K562 (cell line): ENCODE measurements around the gene ISG20L2. TPM values are rescaled to one million over a fixed set of nuclear protein-coding genes. Genes with fewer than 3 reads are reported as not detected.

Source experiments
- CTBP1 ChIP-seq: fragments of 450-650 bp; IDR thresholded peaks from 2 replicates; pipeline ENCODE4 v1.6.1; 2016; ENCODE audit warnings: borderline replicate concordance
- ESRRA ChIP-seq: fragments of 450-650 bp; IDR thresholded peaks from 2 replicates; pipeline ENCODE4 v1.6.1; 2014; ENCODE audit warnings: low read depth, mild to moderate bottlenecking, moderate library complexity, borderline replicate concordance
- ETV1 ChIP-seq: fragments of 450-650 bp; conservative IDR thresholded peaks from 2 replicates; pipeline ENCODE4 v1.6.1; 2016; ENCODE audit warnings: missing genetic modification characterization, control low read depth, low read depth, missing compliant biosample characterization
- JUND ChIP-seq, 2 experiments: IDR thresholded peaks; 2 replicates in 1 of 2; 3 replicates in 1 of 2; pipeline ENCODE4 v1.6.1; 2011; ENCODE audit warnings: borderline replicate concordance in 2 of 2, low read depth in 2 of 2, low read length in 2 of 2, improper control_type of control experiment in 1 of 2, missing biosample characterization in 1 of 2, missing genetic modification characterization in 1 of 2, missing genetic modification reagents in 1 of 2
- NEUROD1 ChIP-seq: fragments of 150-350 bp; IDR thresholded peaks from 2 replicates; pipeline ENCODE4 v1.6.1; 2014; ENCODE audit warnings: borderline replicate concordance, low read length, low read depth; ENCODE audit not compliant: partially characterized antibody
- NR2C1 ChIP-seq, 2 experiments: fragments of 450-650 bp; IDR thresholded peaks; 2 replicates each; pipeline ENCODE4 v1.6.1; 2017; ENCODE audit warnings: mild to moderate bottlenecking in 2 of 2, antibody characterized with exemption in 1 of 2, inconsistent platforms in 1 of 2, missing compliant biosample characterization in 1 of 2, missing genetic modification characterization in 1 of 2
- POLR2B ChIP-seq: fragments of 450-650 bp; IDR thresholded peaks from 2 replicates; pipeline ENCODE4 v1.6.1; 2018; ENCODE audit warnings: low read depth; ENCODE audit not compliant: partially characterized antibody
- POLR2G ChIP-seq: fragments of 200-400 bp; formaldehyde crosslinking; IDR thresholded peaks from 2 replicates; pipeline ENCODE4 v1.6.1; 2017; ENCODE audit warnings: low read depth, mild to moderate bottlenecking, antibody characterized with exemption, low read length, moderate library complexity
- SIRT6 ChIP-seq: IDR thresholded peaks from one replicate; pipeline ENCODE4 v1.6.1; 2012; ENCODE audit warnings: low read depth, mild to moderate bottlenecking, control low read depth, inconsistent platforms, low read length, moderate library complexity
- TAF1 ChIP-seq: IDR thresholded peaks from 2 replicates; pipeline ENCODE4 v1.6.1; 2011; ENCODE audit warnings: mild to moderate bottlenecking, low read length, moderate library complexity; ENCODE audit not compliant: insufficient read depth, control insufficient read depth, severe bottlenecking; ENCODE audit errors: extremely low read depth
- TAF7 ChIP-seq: fragments of 450-650 bp; IDR thresholded peaks from 2 replicates; pipeline ENCODE4 v1.6.1; 2016; ENCODE audit warnings: missing genetic modification characterization, missing compliant biosample characterization
- TARDBP ChIP-seq: fragments of 450-650 bp; IDR thresholded peaks from 2 replicates; pipeline ENCODE4 v1.6.1; 2016
- ZNF184 ChIP-seq: sonication (generic); formaldehyde crosslinking; IDR thresholded peaks from 2 replicates; pipeline ENCODE4 v1.5.0; 2020; ENCODE audit warnings: missing genetic modification reagents
- polyA plus RNA-seq, 8 experiments: library from polyadenylated mRNA; depleted of rRNA in 4 of 8; stranded (reverse) in 5 of 8; unstranded in 3 of 8; fragments of >200 nt; fragmentation: Nextera tagmentation in 2 of 8; fragmentation: Illumina TruSeq in 1 of 8; extraction: Ambion mirVana in 2 of 8; extraction: Trizol in 1 of 8; gene quantifications; 2 replicates each; pipeline versions ENCODE4 v1.2.1 to v1.2.3, GENCODE V29; 2011 to 2014; ENCODE audit warnings: inconsistent platforms in 1 of 8, missing spikeins in 1 of 8
- total RNA-seq, 7 experiments: library from RNA; depleted of rRNA in 6 of 7; stranded (reverse); fragments of >200 nt in 6 of 7; fragmentation: Illumina TruSeq in 2 of 7; extraction: Trizol in 2 of 7; gene quantifications; 2 replicates each; pipeline versions ENCODE4 v1.2.1 to v1.2.3, GENCODE V29; 2011 to 2021; ENCODE audit warnings: low replicate concordance in 1 of 7
- TF ChIP-seq, protein P1 (sequence below): sonication (generic); formaldehyde crosslinking; IDR thresholded peaks from 2 replicates; pipeline ENCODE4 v1.8.0; 2022; ENCODE audit warnings: missing genetic modification reagents, mild to moderate bottlenecking, moderate library complexity, borderline replicate concordance
- TF ChIP-seq, protein P2 (sequence below), 2 experiments: IDR thresholded peaks; 2 replicates each; pipeline ENCODE4 v1.6.1; 2012; ENCODE audit warnings: improper control_type of control experiment in 2 of 2, low read depth in 2 of 2, low read length in 2 of 2, borderline replicate concordance in 1 of 2
- TF ChIP-seq, protein P3 (sequence below): IDR thresholded peaks from 2 replicates; pipeline ENCODE4 v1.6.1; 2011; ENCODE audit warnings: borderline replicate concordance, low read depth, mild to moderate bottlenecking, moderate library complexity, low read length; ENCODE audit not compliant: insufficient read depth, poor library complexity, severe bottlenecking
- TF ChIP-seq, protein P4 (sequence below), 3 experiments: IDR thresholded peaks in 2 of 3; conservative IDR thresholded peaks in 1 of 3; 2 replicates each; pipeline ENCODE4 v1.5.1; 2011 to 2012; ENCODE audit warnings: low read length in 3 of 3, mild to moderate bottlenecking in 3 of 3, control low read depth in 2 of 3, improper control_type of control experiment in 1 of 3, inconsistent platforms in 1 of 3, low read depth in 1 of 3, mixed read lengths in 1 of 3, moderate library complexity in 1 of 3; ENCODE audit not compliant: insufficient read depth in 2 of 3

The ISG20L2 gene
- total and polyA plus RNA-seq, 9 of the 15 experiments (the other 6 are each of a cell fraction or from before 2014, with no cell fraction given): 21.3 to 130 (median 50.3) TPM

DNA sequence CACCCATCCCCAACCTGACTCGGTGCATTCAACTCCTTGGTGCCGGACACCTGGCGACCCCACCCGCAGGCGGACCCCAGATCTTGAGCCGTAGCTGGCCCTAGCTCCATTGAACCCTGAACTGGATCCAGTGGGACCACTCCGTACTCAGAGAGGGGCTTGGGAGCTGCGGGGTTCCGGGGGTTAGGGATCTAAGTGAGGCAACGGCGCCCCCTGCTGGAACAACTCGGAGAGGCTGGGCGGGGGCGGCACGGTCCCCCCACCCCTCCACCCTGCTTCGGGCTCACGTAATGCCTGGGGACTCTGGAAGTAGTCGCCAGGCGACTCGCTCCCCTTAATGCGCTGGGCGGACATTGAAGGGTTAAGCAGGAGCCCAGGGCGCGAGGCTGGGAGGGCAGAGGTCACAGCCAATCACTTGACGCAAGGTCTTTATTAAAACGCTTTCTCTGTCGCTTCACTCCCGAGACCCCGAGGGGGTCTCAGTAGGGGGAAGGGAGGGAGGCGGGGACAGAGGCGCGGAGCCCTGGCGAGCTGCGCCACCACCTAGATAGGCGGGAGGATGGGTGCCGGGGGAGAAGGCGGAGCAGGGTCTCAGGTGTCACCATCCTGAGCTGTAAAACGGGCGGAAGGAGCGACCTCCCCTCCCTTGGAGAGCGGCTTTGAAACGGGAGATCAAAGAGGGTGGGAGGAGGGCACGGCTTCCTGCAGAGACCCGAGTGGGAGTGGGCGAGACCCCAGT lies 22.5 kb downstream of the ISG20L2 start (continued):
- TF ChIP-seq TAF7 (tag): peak; percentile 35; the same call in 1 of the 2 replicates
- peak; percentile 71; the same call in 1 of the 2 replicates for TF ChIP-seq ETV1
- TF ChIP-seq, protein P1, sequence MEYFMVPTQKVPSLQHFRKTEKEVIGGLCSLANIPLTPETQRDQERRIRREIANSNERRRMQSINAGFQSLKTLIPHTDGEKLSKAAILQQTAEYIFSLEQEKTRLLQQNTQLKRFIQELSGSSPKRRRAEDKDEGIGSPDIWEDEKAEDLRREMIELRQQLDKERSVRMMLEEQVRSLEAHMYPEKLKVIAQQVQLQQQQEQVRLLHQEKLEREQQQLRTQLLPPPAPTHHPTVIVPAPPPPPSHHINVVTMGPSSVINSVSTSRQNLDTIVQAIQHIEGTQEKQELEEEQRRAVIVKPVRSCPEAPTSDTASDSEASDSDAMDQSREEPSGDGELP (CRISPR knock-in tag): peak; percentile 76
- TF ChIP-seq POLR2B: peak; percentile 33
- TF ChIP-seq TARDBP: 0 out of 2 replicates have a peak, but pooled peaks have one; percentile 27
- peak; percentile 50 for TF ChIP-seq TAF1
- TF ChIP-seq ESRRA: 0 out of 2 replicates have a peak, but pooled peaks have one; percentile 16
- TF ChIP-seq, protein P2, sequence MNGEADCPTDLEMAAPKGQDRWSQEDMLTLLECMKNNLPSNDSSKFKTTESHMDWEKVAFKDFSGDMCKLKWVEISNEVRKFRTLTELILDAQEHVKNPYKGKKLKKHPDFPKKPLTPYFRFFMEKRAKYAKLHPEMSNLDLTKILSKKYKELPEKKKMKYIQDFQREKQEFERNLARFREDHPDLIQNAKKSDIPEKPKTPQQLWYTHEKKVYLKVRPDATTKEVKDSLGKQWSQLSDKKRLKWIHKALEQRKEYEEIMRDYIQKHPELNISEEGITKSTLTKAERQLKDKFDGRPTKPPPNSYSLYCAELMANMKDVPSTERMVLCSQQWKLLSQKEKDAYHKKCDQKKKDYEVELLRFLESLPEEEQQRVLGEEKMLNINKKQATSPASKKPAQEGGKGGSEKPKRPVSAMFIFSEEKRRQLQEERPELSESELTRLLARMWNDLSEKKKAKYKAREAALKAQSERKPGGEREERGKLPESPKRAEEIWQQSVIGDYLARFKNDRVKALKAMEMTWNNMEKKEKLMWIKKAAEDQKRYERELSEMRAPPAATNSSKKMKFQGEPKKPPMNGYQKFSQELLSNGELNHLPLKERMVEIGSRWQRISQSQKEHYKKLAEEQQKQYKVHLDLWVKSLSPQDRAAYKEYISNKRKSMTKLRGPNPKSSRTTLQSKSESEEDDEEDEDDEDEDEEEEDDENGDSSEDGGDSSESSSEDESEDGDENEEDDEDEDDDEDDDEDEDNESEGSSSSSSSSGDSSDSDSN (IDR thresholded peaks at IDR 0.05; ENCODE audit: borderline replicate concordance in 1 of 2, low read depth in 2 of 2, low read length in 2 of 2): no peak
- peak; percentile 74 for TF ChIP-seq POLR2G
- TF ChIP-seq NEUROD1: no peak
- TF ChIP-seq ZNF184 (CRISPR knock-in tag): no peak
- TF ChIP-seq SIRT6: no peak
- peak; percentile 46; the same call in 1 of the 2 replicates for TF ChIP-seq CTBP1
- TF ChIP-seq, protein P3, sequence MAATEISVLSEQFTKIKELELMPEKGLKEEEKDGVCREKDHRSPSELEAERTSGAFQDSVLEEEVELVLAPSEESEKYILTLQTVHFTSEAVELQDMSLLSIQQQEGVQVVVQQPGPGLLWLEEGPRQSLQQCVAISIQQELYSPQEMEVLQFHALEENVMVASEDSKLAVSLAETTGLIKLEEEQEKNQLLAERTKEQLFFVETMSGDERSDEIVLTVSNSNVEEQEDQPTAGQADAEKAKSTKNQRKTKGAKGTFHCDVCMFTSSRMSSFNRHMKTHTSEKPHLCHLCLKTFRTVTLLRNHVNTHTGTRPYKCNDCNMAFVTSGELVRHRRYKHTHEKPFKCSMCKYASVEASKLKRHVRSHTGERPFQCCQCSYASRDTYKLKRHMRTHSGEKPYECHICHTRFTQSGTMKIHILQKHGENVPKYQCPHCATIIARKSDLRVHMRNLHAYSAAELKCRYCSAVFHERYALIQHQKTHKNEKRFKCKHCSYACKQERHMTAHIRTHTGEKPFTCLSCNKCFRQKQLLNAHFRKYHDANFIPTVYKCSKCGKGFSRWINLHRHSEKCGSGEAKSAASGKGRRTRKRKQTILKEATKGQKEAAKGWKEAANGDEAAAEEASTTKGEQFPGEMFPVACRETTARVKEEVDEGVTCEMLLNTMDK: peak; percentile 66
- TF ChIP-seq, protein P4, sequence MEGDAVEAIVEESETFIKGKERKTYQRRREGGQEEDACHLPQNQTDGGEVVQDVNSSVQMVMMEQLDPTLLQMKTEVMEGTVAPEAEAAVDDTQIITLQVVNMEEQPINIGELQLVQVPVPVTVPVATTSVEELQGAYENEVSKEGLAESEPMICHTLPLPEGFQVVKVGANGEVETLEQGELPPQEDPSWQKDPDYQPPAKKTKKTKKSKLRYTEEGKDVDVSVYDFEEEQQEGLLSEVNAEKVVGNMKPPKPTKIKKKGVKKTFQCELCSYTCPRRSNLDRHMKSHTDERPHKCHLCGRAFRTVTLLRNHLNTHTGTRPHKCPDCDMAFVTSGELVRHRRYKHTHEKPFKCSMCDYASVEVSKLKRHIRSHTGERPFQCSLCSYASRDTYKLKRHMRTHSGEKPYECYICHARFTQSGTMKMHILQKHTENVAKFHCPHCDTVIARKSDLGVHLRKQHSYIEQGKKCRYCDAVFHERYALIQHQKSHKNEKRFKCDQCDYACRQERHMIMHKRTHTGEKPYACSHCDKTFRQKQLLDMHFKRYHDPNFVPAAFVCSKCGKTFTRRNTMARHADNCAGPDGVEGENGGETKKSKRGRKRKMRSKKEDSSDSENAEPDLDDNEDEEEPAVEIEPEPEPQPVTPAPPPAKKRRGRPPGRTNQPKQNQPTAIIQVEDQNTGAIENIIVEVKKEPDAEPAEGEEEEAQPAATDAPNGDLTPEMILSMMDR (IDR thresholded peaks at IDR 0.05 in 2 of 3, conservative IDR thresholded peaks at IDR 0.05 in 1 of 3; ENCODE audit: insufficient read depth in 2 of 3, low read depth in 1 of 3, low read length in 3 of 3): peak; percentile 89 to 91 (median 89)
- TF ChIP-seq NR2C1 (IDR thresholded peaks at IDR 0.05): peak; percentile 68
- TF ChIP-seq NR2C1 (tag; IDR thresholded peaks at IDR 0.05): peak; percentile 71
- TF ChIP-seq JUND (IDR thresholded peaks at IDR 0.05; ENCODE audit: borderline replicate concordance, low read depth, low read length): peak; percentile 24; the same call in 1 of the 2 replicates
- TF ChIP-seq JUND (tag; IDR thresholded peaks at IDR 0.05; ENCODE audit: borderline replicate concordance, low read depth, low read length): no peak; the same call in 2 of the 3 replicates
